Gastrocnemius medialis (tissue), 4 donors: ENCODE measurements around the gene RELL1. TPM values are rescaled to one million over a fixed set of nuclear protein-coding genes. Genes with fewer than 3 reads are reported as not detected.
A peak's percentile ranks its signal among the peaks of the same experiment; 100 is the strongest.

Experiments
- ATAC-seq, 2 donors: fragments of 150-250 bp; one replicate each; pipeline ENCODE4 v1.9.1; 2016
- DNase-seq, 2 donors: peaks; one replicate each; pipeline ENCODE4 v3.0.0-alpha.2; 2019
- H3K27ac ChIP-seq, 4 donors: fragments of 200-600 bp; sonication (generic); 1 replicate in 1 of 4; 2 replicates in 3 of 4; pipeline ENCODE4 v1.5.1; 2016 to 2018; ENCODE audit warnings: mild to moderate bottlenecking in 2 of 4, moderate library complexity in 1 of 4
- H3K27me3 ChIP-seq, 3 donors: fragments of 200-600 bp; sonication (generic) in 2 of 3; 1 replicate in 1 of 3; 2 replicates in 2 of 3; pipeline versions ENCODE4 v1.5.1 to v1.6.0; 2016 to 2019; ENCODE audit warnings: mild to moderate bottlenecking in 1 of 3, moderate library complexity in 1 of 3
- H3K36me3 ChIP-seq, 2 donors: fragments of 200-600 bp; sonication (generic) in 1 of 2; one replicate each; pipeline ENCODE4 v1.5.1; 2017 to 2018
- H3K4me1 ChIP-seq, 2 donors: fragments of 200-600 bp; sonication (generic) in 1 of 2; one replicate each; pipeline ENCODE4 v1.5.1; 2016 to 2017; ENCODE audit warnings: mild to moderate bottlenecking in 2 of 2
- H3K4me3 ChIP-seq, 4 donors: fragments of 200-600 bp; sonication (generic) in 3 of 4; 1 replicate in 1 of 4; 2 replicates in 3 of 4; pipeline ENCODE4 v1.5.1; 2016 to 2019; ENCODE audit warnings: mild to moderate bottlenecking in 2 of 4
- H3K9me3 ChIP-seq, 3 donors: fragments of 200-600 bp; sonication (generic) in 2 of 3; 1 replicate in 1 of 3; 2 replicates in 2 of 3; pipeline ENCODE4 v1.5.1; 2016 to 2019
- POLR2A ChIP-seq, 2 donors: fragments of 450-650 bp; IDR thresholded peaks; one replicate each; pipeline ENCODE4 v1.6.1; 2017; ENCODE audit warnings: antibody characterized with exemption in 2 of 2, mild to moderate bottlenecking in 2 of 2, moderate library complexity in 2 of 2
- in situ Hi-C, 4 donors: fragments of 200-750 bp; cut with MboI; loops; one replicate each; pipeline versions ENCODE4 v1.15.0 to v1.8.0; 2017; ENCODE audit warnings: low sequenced_read_pairs in 4 of 4
- intact Hi-C: fragments of 100-400 bp; cut with DNase I; formaldehyde crosslinking; loops from one replicate; pipeline ENCODE4 v1.15.1; 2023; ENCODE audit warnings: low total_unique reads
- total RNA-seq, 4 donors: library from RNA; depleted of rRNA; stranded (reverse); fragments of >200 nt; gene quantifications; one replicate each; pipeline versions ENCODE4 v1.1.0 to v1.2.3, GENCODE V29; 2016
- TF ChIP-seq, protein P1 (sequence below), 5 experiments: fragments of 450-650 bp in 3 of 5; fragments of 200-600 bp in 2 of 5; sonication (generic) in 2 of 5; IDR thresholded peaks in 4 of 5; conservative IDR thresholded peaks in 1 of 5; 1 replicate in 4 of 5; 2 replicates in 1 of 5; pipeline ENCODE4 v1.5.1; 2016 to 2019; ENCODE audit warnings: antibody characterized with exemption in 5 of 5, mild to moderate bottlenecking in 3 of 5, moderate library complexity in 3 of 5

RELL1 gene
- total RNA-seq, 4 donors from 2014 or later: 13.7 to 36.3 (median 27.8) TPM

DNA sequence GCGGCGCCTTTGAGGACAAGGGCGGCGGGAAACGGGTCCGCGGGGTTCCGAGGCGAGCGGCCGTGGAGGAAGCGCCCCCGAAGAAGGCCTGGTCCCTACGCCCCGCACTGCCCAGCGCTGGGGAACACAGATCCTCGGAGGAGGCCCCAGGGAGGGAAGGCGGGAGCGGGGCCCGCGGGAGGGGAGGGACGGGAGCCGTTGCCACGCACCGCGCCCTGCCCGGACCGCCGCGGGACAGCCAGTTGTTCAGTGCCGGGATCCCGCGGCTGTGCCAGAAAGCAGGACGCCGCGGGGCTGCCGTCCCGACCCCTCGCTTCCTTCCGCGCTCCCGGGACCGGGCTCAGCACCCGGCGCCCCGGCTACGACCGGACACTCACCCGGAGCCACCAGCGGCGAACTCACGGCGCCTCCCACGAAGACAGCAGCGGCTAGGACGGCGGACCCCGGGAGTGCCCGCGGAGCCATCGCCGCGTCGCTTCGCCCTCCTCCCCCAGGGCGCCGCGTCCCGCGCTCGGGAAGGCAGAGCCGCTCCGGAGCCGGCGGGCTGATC is 278 bp downstream of the RELL1 start:
- TF ChIP-seq, protein P1, sequence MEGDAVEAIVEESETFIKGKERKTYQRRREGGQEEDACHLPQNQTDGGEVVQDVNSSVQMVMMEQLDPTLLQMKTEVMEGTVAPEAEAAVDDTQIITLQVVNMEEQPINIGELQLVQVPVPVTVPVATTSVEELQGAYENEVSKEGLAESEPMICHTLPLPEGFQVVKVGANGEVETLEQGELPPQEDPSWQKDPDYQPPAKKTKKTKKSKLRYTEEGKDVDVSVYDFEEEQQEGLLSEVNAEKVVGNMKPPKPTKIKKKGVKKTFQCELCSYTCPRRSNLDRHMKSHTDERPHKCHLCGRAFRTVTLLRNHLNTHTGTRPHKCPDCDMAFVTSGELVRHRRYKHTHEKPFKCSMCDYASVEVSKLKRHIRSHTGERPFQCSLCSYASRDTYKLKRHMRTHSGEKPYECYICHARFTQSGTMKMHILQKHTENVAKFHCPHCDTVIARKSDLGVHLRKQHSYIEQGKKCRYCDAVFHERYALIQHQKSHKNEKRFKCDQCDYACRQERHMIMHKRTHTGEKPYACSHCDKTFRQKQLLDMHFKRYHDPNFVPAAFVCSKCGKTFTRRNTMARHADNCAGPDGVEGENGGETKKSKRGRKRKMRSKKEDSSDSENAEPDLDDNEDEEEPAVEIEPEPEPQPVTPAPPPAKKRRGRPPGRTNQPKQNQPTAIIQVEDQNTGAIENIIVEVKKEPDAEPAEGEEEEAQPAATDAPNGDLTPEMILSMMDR (IDR thresholded peaks at IDR 0.05 in 4 of 5, conservative IDR thresholded peaks at IDR 0.05 in 1 of 5): peak in 1 of 5 experiments; percentile 9
- TF ChIP-seq POLR2A (IDR thresholded peaks at IDR 0.05): peak; percentile 97 to 98
- ATAC-seq: peak; percentile 35 to 51
- Histone ChIP-seq H3K4me1 (peaks cover 28 to 35% of the 10 kb centered on the region in 2 donors), H3K27ac (peak overlapping the region; percentile 96 to 100 (median 98)), H3K4me3 (peak overlapping the region; percentile 63 to 88 (median 74)), H3K36me3 (no peaks in the 10 kb centered on the region), H3K9me3 (no peaks in the 10 kb centered on the region), H3K27me3 (no peaks in the 10 kb centered on the region)
- in situ Hi-C loops: no loop called here
- DNase-seq: peak; percentile 27 to 53
- intact Hi-C loops: loop anchor here (1.0 to 10.0 kb wide), 8 partner anchors 20 to 1179 kb away; partner anchors contain the start of genes FAM114A1, KLF3 and TBC1D1

DNA sequence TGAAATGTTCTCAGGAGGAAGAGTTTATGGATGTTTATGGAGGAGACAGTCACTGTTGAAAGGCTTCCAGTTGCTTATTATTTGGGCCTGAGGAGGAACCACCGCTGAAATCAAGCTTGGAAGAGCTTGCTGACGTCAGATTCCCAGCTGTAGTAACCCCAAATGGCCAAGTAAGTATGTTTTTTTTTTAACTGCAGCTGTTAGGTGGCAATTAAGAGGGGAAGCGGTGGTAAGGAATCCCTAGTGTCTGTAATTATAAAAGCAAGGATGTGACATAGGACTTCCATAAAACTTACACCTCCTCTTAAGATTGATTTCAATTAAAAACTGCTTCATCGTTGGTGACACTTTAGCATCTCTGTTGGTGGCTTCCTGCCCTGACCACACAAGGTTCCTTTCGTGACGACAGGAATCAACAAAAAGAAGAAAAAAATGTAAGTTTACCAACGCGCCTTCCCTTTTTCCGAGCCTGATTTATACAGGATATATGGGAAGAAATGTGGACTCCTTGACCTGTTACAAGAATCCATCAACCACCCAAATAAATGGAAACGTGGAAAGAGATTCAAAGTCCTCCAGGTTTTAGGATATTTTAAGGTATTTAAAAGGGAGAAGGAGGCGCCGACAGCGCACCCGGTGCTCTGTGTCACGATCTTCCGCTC is 884 bp downstream of the RELL1 start:
- peak in 1 of 2 donors; percentile 6 for TF ChIP-seq POLR2A (IDR thresholded peaks at IDR 0.05)
- TF ChIP-seq, protein P1 (IDR thresholded peaks at IDR 0.05 in 4 of 5, conservative IDR thresholded peaks at IDR 0.05 in 1 of 5): no peak
- no peaks in the 10 kb centered on the region for H3K9me3 ChIP-seq
- H3K36me3 ChIP-seq: no peaks in the 10 kb centered on the region
- DNase-seq (no peak), ATAC-seq (peak in 1 of 2 donors; percentile 2)
- peak overlapping the region; percentile 96 to 100 (median 98) for H3K27ac ChIP-seq
- peak overlapping the region; percentile 63 to 88 (median 74) for H3K4me3 ChIP-seq
- in situ Hi-C loops (no loop called here), intact Hi-C loops (loop anchor here (5.0 to 10.0 kb wide), 3 partner anchors 292 to 1180 kb away; partner anchors contain the start of genes FAM114A1 and KLF3)
- H3K4me1 ChIP-seq: peaks cover 28 to 35% of the 10 kb centered on the region in 2 donors
- H3K27me3 ChIP-seq: no peaks in the 10 kb centered on the region

DNA sequence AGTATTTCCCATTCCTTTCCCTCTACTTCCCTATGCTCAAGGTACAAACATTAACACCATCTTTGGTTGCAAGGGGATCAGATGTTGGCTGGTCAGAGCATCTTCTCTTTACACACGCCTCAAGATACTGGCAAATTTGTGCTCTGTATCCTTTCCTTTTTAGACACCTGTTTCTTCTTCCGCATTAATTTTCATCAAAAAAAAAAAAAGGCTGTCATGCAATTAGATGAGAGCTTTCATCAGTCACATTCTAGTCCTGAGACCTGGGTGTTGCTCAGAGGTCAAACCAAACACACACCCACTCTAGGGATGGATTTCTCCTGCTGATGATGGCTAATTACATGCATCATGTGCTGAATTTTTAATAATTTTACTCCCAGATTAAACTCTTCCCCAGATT is 2.0 kb downstream of the RELL1 start:
- in situ Hi-C loops (no loop called here), intact Hi-C loops (loop anchor here (10.0 kb wide), 2 partner anchors 981 to 1181 kb away; partner anchors contain the start of genes FAM114A1 and KLF3)
- Histone ChIP-seq H3K4me3 (no peak overlapping the region), H3K9me3 (no peaks in the 10 kb centered on the region), H3K27me3 (no peaks in the 10 kb centered on the region), H3K27ac (peak overlapping the region in 3 of 4 donors; percentile 96 to 99 (median 98)), H3K4me1 (peaks cover 28 to 39% of the 10 kb centered on the region in 2 donors), H3K36me3 (no peaks in the 10 kb centered on the region)
- no peak for DNase-seq
- no peak for TF ChIP-seq POLR2A (IDR thresholded peaks at IDR 0.05)
- TF ChIP-seq, protein P1 (IDR thresholded peaks at IDR 0.05 in 4 of 5, conservative IDR thresholded peaks at IDR 0.05 in 1 of 5): no peak
- ATAC-seq: no peak

DNA sequence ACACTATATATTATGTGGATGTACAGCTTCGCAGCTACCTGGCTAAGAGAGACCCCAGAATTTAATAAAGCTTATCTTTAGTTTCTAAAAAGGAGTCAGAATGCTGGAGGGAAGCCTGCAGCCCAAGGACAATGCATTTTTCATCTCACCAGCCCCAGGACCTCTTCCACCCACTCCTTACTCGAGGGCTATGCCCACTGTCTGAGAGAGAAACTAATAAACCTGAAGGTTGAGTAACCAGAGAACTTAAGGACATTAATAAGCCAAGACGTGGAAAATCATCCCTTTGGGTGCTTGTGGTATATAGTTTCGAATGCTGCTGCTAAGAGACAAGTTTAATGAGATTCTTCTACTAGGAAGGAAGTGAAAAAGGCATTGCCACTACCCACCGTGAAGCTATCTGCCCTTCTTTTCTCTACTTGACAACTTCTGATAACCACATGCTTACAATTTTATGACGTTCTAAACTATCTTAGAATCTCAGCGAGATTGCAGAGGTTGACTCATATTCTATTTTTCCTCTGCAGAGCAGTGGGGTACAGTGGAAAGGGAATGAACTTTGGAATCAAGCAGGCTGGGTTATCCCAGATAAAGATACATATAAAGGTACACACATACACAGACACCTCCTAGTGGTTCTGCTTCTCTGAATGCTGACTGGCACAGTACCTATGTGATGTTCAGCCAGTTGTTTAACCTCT is 3.3 kb downstream of the RELL1 start:
- TF ChIP-seq POLR2A (IDR thresholded peaks at IDR 0.05): no peak
- TF ChIP-seq, protein P1 (IDR thresholded peaks at IDR 0.05 in 4 of 5, conservative IDR thresholded peaks at IDR 0.05 in 1 of 5): peak in 2 of 5 experiments; percentile 25 to 26
- Histone ChIP-seq H3K4me1 (peaks cover 36 to 43% of the 10 kb centered on the region in 2 donors), H3K9me3 (no peaks in the 10 kb centered on the region), H3K4me3 (no peak overlapping the region), H3K27ac (peak overlapping the region; percentile 42 to 55 (median 47)), H3K36me3 (no peaks in the 10 kb centered on the region), H3K27me3 (no peaks in the 10 kb centered on the region)
- ATAC-seq (no peak), DNase-seq (no peak)
- intact Hi-C loops (loop anchor here (1.0 to 10.0 kb wide), 3 partner anchors 80 to 1182 kb away; partner anchors contain the start of genes FAM114A1 and KLF3), in situ Hi-C loops (no loop called here)
